HG03108 (cell line): Measurements from ENCODE around the gene RFESD.
"Not testable (repeated sequence)": the region's sequence is repeated elsewhere in the genome, so short reads cannot be mapped to it uniquely, and the experiment has no call there.

Experiments used
- ATAC-seq: cut with Tn5 transposase; IDR thresholded peaks from one replicate; pipeline ENCODE4 v1.9.1; 2021; ENCODE audit warnings: moderate library complexity; ENCODE audit not compliant: unreplicated experiment

The RFESD gene

GRCh38 chr5:95706196-95706595, 59.6 kb downstream of the RFESD start:
- not testable (repeated sequence) for ATAC-seq

DNA sequence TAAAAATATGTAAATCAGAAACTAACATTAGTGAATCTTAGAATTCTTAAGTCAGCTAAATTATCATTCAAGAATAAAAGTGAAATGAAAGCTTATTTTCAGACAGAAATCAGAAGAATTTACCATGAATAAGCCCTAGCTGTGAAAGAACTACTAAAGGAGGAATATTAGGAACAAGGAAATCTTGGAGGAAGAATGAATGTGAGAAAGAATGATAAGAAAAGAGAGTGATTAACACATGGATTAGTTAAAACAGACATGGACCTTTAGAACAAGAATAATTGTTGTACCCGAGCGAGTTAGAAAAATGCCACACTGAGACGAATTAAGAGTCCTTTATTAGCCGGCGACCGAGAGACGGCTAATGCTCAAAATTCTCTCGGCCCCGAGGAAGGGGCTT, 60.5 kb downstream of the RFESD start:
- no peak for ATAC-seq
